GM18909 (cell line): Measurements from ENCODE around the gene CAD.
"Not testable (repeated sequence)": the region's sequence is repeated elsewhere in the genome, so short reads cannot be mapped to it uniquely, and the experiment has no call there.

Experiments used
- ATAC-seq: cut with Tn5 transposase; IDR thresholded peaks from one replicate; pipeline ENCODE4 v1.9.1; 2021; ENCODE audit warnings: mild to moderate bottlenecking; ENCODE audit not compliant: unreplicated experiment, poor library complexity

Gene CAD

DNA sequence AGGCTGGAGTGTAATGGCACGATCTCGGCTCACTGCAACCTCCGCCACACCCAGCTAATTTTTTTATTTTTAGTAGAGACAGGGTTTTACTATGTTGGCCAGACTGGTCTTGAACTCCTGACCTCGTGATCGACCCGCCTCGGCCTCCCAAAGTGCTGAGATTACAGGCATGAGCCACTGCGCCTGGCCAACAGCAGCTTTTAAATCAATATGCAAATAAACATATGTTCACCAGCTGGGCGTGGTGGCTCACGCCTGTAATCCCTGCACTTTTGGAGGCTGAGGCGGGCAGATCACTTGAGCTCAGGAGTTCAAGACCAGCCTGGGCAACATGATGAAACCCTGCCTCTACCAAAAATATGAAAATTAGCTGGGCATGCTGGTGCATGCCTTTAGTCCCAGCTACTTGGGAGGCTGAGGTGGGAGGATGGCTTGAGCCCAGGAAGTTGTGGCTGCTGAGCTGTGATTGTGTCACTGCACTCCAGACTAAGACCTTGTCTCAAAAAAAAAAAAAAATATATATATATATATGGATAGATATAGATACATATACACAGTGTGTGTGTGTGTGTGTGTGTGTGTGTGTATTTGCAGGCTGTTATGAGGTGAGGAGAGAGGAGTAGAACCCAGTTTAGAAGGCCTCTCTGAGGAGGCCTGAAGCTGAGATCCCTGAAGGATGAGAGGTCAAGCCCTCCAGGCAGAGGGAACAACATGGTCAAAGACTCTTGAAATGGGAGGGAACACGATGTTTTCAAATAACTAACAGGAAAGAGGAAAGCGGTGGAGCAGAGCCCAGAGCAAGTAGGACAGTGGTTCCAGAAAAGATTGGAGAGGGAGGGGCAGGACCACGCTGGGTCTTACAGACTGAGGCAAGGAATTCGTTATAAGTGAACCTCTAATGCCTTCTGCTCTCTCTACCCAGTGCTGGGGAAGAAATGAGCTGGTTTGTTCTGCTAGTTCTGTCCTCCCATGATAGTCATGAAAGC is 55.7 kb downstream of the CAD start:
- not testable (repeated sequence) for ATAC-seq

DNA sequence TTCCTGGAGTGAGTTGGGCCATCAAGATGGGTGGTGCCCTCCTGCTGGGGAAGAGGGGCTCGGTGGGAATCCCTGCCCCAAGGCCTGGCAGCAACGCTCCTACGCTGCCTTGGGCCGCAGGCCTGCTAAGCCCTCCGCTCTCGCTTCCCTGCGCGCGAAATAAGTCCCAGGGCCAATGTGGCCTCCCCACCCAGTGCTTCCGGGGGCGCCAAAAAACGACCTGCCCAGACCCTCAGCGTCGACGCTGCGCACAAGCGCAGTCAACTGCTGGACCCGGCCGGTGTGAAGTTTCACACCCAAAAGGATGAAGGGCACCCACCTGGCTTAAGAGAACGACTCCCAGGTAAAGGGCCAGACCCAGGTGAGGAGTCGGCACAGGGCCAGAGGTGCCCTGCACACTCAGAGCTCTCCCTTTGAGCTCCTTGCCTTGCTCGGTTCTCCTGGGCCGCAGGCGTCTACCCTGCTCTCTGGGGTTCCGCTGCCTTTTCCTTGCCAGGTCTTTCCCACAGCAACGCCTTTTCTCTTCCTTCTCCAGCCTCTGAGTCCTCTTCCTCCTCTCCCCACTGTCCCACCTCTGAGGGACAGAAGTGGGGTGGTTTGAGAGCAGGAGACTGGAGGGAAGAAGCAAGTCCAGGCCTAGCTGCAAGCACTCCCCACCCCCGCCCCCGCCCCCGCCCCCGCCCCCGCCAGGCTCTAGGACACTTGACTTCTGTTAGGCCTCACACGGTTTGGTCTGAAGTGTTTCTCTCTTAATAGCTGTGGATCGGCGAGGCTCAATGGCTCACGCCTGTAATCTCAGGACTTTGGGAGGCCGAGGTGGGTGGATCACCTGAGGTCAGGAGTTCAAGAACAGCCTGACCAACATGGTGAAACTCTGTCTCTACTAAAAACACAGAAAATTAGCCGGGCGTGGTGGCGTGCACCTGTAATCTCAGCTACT is 58.3 kb downstream of the CAD start, which contains the start of gene DNAJC5G:
TSS of gene DNAJC5G (plus strand) at position 223 of the 940 bp plus-strand sequence. CDS start 1,296 bp downstream, outside the sequence.
- ATAC-seq, result no peak

DNA sequence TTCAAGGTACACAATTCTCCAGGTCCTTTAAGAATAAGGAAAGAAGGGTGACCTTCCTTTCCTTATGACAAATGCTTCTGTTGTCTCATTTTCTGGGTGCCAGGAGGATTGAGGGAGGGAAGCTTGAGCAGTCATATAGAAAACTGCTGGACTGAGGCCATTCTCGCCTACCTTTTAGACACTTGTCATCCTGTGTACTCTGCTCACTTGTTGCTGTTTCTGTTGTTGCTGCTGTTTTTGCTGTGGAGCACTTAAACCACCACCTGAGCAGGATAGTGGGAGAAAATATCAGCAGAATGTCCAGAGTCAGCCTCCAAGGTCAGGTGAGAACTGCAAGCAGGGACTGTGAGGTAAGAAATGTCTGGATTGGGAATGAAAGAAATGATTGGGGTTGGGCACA is 60.8 kb downstream of the CAD start:
- no peak for ATAC-seq

DNA sequence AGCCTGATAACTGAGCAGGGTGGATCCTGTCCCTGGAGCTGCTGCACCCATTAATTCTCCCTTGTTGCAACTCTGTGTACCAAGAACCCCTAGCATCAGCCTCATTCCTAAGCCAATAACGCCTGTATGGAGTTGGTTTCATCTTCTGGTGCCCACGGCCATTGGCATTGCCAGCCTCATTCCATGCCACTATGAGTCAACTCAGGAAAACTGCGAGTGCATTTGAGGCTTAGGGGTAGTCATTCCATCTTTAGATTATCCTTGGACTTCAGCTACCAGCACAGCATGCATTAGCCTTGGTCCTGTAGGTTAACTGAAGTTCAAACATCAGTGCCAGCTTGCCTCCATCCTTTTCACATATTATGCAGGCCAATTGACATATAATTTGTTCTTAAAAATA is 63.7 kb downstream of the CAD start:
- no peak for ATAC-seq

DNA sequence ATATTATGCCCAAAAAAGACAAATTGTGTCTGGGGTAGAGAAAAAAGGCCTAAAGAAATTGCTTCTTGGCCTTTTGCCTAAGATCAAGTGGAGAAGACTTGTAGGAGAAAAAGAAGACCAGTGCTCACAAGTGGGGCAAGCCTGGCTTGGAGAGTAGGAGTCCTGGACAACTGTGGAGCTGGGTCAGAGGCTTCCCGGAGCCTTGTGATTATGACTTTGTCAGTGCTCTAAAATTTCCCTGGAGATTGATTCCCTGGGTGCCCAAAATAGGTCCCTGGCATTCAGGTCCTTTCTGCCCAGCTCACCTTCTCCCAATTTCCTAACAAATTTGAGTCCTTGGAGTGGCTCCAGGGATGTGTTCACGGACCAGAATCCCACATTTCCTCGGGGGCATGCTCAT is 64.3 kb downstream of the CAD start:
- no peak for ATAC-seq

DNA sequence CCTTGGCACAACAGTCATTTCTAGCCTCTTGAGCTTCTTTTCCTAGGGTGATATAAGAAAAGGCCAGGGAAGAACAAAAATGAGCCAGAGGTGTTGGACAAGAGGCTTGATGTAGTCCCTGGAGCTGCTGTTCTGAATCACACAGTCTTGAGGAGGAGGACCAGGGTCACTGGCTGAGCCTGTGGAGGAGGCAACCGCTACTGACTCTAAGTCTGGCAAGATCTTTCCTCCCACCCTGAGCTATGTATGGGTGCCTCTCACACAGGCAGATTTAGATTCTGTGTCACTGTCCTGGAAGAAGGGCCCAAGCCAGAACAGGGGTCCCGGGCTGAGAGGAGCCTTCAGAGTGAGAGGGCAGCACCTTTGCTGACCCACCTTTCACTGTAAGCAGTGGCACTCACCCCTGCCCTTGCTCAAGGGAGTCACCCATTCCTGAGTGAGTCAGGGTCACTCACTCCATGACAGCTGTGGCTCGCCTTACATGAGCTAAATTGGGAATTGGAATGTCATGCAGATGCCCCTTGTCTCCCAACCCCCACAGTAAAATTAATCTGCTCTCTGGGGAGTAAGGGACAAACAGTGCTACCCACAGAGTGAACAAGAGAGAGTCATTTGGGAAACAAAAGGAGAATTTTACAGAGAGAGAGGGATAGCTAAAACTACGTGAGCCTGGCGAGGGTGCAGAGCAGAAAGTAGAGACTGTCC is 64.8 kb downstream of the CAD start, which contains the start of gene TRIM54:
TSS of gene TRIM54 (plus strand) at position 575 of the 705 bp plus-strand sequence. CDS start 303 bp downstream, outside the sequence.
- no peak for ATAC-seq

DNA sequence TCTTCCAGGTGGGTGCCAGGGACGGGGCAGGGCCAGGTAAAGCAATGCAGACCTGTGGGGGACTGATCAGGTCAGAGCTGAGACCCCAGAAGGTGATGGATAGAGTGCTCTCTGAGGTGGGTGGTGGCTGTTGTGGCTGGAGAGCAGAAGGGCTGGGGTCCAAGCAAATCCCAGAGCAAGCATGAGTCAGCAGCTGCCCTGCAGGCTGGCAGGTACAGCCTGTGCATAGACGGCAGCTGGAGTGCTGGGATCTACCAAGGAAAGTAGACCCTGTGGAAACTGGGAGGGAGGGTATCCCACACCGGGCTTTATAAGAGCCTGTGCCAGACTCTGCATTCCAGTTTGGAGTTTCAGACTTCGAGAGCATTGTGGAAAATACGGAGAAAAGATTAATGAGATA is 65.7 kb downstream of the CAD start:
- ATAC-seq, result no peak

DNA sequence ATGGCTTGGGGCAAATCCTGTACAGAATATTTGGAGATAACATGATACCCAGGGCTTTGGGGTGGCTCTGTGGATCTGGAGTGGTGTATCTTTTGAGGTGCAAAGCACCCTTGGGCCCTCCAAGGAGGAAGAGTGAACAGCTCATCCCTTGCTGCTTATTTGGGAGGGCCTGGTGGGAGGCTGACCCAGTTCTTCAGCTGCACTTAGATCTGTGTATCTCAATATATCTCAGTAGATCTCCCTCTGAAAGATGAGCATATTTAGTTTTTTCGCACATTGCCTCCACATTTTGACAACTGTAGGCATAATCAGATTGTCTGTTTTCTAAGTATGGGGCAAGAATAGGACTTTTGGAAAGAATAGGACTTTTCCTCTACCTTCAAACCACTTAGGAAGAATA is 67.8 kb downstream of the CAD start:
- ATAC-seq, result no peak

DNA sequence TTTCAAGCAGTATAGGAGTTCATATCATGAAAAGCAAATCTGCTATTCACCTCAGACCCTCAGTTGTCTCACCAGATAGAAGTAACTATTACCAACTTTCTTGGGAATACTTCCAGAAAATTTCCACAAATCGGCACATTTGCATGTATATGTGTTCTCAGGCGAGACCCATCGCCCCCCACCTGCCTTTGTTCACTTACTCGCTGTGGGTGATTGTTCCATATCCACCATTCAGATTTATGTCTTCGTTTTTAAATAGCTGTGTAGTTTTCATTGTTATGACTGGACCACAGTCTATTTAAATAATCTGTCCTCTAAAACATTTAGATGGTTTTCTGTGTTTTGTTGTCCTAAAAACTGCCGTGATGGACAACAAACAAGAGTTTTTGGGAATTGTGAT is 68.3 kb downstream of the CAD start:
- ATAC-seq, result no peak

DNA sequence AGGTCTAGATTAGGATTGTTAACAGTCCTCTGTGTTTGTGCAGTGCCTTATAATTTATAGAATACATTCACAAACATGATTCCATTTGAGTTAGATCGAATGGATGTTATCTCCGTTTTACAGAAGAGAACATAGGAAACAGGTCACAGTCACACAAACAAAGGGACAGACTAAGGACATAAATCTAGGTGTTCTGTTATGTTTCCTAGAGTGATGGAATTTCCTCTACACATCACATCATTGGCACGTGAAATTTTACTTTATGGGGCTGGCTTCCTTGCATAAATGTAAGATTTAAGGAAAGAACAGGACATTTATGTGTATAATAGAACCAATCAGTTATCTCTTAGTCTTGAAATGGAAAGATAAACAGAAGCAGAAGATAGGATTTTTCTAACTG is 71.4 kb downstream of the CAD start:
- ATAC-seq, result no peak

DNA sequence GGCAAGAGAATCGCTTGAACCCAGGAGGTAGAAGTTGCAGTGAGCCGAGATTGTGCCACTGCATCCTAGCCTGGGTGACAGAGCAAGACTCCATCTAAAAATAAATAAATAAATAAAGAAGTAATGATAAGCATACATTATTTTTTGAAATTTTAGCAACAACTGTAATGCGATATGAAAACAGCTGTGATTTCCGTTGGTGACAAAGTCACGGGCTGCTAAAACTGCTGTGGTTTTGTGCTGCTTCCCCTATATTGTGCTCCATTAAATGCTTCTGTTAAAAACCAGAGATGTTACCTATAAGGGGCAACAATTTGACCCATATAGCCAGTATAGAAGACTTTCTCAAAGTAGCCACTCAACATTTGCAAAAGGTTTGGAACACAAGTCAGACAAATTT is 73.4 kb downstream of the CAD start:
- no peak for ATAC-seq

DNA sequence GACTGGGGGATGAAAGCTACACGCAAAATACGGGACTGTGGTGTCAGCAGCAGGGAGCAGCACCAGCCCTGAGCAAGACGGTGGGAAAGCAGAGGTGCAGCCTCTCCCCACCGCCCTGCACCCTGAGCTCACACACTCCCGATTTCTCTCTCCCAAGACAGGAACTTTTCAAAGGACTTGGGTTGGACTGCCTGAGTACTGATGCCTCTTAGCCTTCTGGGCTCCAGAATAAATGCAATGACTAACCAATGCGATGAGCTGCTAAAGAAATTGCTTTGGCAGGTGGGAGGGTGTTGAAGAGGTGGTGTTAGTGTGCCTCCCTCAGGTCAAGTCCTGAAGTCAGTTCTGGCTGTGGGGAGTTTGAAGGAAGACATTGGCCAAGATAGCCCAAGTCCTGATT is 74.7 kb downstream of the CAD start:
- ATAC-seq, result no peak
